ENCODE data around the gene CDC37L1. TPM values are rescaled to one million over a fixed set of nuclear protein-coding genes. Genes with fewer than 3 reads are reported as not detected.

CDC37L1 gene
- total RNA-seq, 2 donors from 2014 or later = 44.9 to 53.4 TPM

DNA sequence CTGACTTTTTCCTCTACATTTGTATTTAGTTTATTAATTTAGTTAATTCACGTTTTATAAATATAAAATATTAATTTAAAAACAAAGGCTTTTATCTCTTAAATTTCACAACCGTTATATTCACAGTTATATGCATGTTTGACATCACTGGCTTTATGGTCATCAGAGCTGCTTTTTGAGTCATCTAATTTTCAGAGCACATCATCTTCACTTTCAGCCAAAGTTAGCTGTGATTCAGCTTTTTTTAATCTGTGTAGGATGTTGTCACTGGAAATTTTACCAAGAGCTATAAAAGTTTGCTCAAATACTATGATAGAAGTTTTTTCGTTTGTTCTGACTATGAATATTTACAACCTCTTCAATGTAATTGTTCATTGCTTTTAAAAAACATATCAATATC, 12.4 kb downstream of the CDC37L1 start:
- H3K9me3 ChIP-seq = no peaks in the 10 kb centered on the region
- peaks cover 34% of the 10 kb centered on the region for H3K36me3 ChIP-seq
- H3K4me3 ChIP-seq = no peak overlapping the region
- no peak overlapping the region for H3K27ac ChIP-seq
- no peak for DNase-seq (ENCODE audit: low spot score)
- H3K27me3 ChIP-seq = no peaks in the 10 kb centered on the region
- TF ChIP-seq, protein P1, sequence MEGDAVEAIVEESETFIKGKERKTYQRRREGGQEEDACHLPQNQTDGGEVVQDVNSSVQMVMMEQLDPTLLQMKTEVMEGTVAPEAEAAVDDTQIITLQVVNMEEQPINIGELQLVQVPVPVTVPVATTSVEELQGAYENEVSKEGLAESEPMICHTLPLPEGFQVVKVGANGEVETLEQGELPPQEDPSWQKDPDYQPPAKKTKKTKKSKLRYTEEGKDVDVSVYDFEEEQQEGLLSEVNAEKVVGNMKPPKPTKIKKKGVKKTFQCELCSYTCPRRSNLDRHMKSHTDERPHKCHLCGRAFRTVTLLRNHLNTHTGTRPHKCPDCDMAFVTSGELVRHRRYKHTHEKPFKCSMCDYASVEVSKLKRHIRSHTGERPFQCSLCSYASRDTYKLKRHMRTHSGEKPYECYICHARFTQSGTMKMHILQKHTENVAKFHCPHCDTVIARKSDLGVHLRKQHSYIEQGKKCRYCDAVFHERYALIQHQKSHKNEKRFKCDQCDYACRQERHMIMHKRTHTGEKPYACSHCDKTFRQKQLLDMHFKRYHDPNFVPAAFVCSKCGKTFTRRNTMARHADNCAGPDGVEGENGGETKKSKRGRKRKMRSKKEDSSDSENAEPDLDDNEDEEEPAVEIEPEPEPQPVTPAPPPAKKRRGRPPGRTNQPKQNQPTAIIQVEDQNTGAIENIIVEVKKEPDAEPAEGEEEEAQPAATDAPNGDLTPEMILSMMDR (IDR thresholded peaks at IDR 0.05) = no peak
- peaks cover 0 to 19% of the 10 kb centered on the region in 2 donors for H3K4me1 ChIP-seq

DNA sequence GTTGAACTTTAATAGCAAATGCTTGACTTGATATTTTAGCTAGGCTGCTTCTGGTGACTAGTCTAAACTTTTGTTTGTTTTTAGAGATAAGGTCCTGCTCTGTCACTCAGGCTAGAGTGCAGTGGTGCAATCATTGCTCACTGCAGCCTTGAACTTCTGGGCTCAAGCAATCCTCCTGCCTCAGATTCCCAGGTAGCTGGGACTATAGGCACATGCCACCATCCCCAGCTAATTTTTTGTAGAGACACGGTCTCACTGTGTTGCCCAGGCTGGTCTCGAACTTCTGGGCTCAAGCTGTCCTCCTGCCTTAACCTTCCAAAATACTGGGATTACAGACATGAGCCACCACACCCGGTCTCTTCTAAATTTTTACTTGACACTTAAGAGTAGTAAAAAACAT, 20.7 kb downstream of the CDC37L1 start:
- Histone ChIP-seq H3K27me3 (no peaks in the 10 kb centered on the region), H3K4me1 (no peaks in the 10 kb centered on the region), H3K36me3 (peaks cover 79% of the 10 kb centered on the region), H3K27ac (no peak overlapping the region), H3K4me3 (no peak overlapping the region), H3K9me3 (no peaks in the 10 kb centered on the region)
- DNase-seq (ENCODE audit: low spot score) = no peak
- TF ChIP-seq, protein P1 (IDR thresholded peaks at IDR 0.05) = no peak

DNA sequence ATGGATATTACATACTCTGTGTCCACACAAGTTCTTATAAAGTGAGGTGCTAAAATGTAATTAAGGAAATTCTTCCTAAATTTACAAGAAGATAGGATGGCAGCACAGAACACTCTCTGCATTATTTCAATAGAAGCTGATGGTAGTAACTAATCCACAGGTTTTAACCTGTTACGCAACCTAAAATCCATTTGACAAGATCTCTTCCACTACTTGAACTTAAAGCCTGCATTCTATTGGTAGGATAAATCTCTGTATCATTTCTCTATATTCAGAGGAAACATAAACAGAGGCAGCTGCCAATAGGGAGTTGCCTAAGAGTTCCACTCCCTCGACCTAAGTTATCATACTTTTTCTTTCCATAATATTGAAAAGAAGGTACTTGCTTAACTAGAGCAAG, 21.6 kb downstream of the CDC37L1 start:
- no peak for DNase-seq (ENCODE audit: low spot score)
- Histone ChIP-seq H3K4me3 (no peak overlapping the region), H3K27me3 (no peaks in the 10 kb centered on the region), H3K9me3 (no peaks in the 10 kb centered on the region), H3K36me3 (peaks cover 78% of the 10 kb centered on the region), H3K27ac (no peak overlapping the region), H3K4me1 (no peaks in the 10 kb centered on the region)
- TF ChIP-seq, protein P1 (IDR thresholded peaks at IDR 0.05) = no peak

DNA sequence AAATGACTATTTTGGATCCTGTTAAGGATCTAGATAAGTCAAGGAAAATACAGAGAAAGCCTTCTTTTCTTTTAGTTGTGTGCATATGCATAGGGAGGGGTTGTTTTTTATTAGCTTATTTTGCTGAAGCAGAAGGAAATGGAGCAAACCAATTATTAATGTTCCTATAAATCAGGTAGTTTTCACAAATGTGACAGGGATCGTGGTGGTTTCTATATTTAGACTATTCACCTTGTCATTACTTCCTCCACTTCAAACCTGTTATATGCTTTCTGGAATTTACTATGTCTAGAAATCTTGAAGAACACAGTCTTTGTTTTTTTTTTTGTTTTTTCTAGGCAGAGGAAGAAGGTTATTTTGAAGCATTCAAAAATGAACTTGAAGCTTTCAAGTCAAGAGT, 22.2 kb downstream of the CDC37L1 start:
- Histone ChIP-seq H3K9me3 (no peaks in the 10 kb centered on the region), H3K4me3 (no peak overlapping the region), H3K36me3 (peaks cover 84% of the 10 kb centered on the region), H3K27ac (no peak overlapping the region), H3K4me1 (no peaks in the 10 kb centered on the region), H3K27me3 (no peaks in the 10 kb centered on the region)
- DNase-seq (ENCODE audit: low spot score) = no peak
- TF ChIP-seq, protein P1 (IDR thresholded peaks at IDR 0.05) = no peak

DNA sequence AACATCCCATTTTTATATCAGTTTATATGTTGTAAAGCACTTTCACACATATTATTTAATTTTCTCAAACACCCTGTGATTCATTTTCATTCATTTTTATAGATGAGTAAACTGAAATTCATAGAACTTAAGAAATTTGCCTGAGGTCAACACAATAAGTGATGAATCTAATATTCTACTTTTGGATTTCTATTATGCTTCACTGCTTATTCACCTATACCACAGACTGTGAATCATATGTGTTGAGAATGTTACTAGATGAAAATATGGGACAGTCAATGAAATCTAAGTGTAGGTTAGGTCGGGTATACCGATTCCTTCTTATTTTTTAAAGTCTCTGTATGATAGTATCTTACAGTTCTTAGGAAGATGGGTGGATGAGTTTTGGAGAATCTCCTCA, 24.8 kb downstream of the CDC37L1 start:
- DNase-seq (ENCODE audit: low spot score) = no peak
- TF ChIP-seq, protein P1 (IDR thresholded peaks at IDR 0.05) = no peak
- Histone ChIP-seq H3K27ac (no peak overlapping the region), H3K27me3 (no peaks in the 10 kb centered on the region), H3K4me3 (no peak overlapping the region), H3K36me3 (peaks cover 59% of the 10 kb centered on the region), H3K9me3 (no peaks in the 10 kb centered on the region), H3K4me1 (no peaks in the 10 kb centered on the region)

DNA sequence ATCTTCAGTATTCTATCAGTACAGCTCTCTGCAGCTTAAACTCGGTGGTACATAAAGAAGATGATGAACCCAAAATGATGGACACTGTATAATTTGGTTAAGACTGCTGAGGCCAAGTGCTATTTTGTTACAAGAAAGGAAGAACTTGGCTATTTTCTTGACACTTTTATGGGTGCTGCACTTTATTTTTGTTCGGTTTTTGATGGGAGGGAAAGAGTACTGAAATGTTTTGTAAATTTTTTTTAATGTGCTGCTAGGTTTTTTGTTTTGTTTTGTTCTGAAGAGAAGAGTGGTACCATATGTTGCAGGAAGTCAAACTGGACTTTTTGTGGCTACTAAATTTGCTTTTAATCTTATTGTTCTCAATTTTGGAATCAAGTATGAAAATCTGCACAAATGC, 26.7 kb downstream of the CDC37L1 start:
- Histone ChIP-seq H3K4me1 (no peaks in the 10 kb centered on the region), H3K27ac (no peak overlapping the region), H3K27me3 (no peaks in the 10 kb centered on the region), H3K36me3 (peaks cover 52% of the 10 kb centered on the region), H3K4me3 (no peak overlapping the region), H3K9me3 (no peaks in the 10 kb centered on the region)
- no peak for DNase-seq (ENCODE audit: low spot score)
- TF ChIP-seq, protein P1 (IDR thresholded peaks at IDR 0.05) = no peak

Data from right atrium auricular region (tissue), 2 donors.